GM21390 (cell line): ENCODE data around the gene TCP11L2.
A peak's percentile ranks its signal among the peaks of the same experiment; 100 is the strongest.
"Not testable (repeated sequence)": the region's sequence is repeated elsewhere in the genome, so short reads cannot be mapped to it uniquely, and the experiment has no call there.

Source experiments
- ATAC-seq: cut with Tn5 transposase; IDR thresholded peaks from one replicate; pipeline ENCODE4 v1.9.1; 2021; ENCODE audit not compliant: unreplicated experiment

TCP11L2 gene

GRCh38 chr12:106341086-106341877, 38.7 kb downstream of the TCP11L2 start:
- ATAC-seq = no peak

GRCh38 chr12:106342397-106343213, 40.1 kb downstream of the TCP11L2 start:
- ATAC-seq = no peak

- ATAC-seq = no peak
Measured at GRCh38 chr12:106343214-106343528, 40.6 kb downstream of the TCP11L2 start.

GRCh38 chr12:106344131-106344530, 41.6 kb downstream of the TCP11L2 start:
- ATAC-seq = no peak

- no peak for ATAC-seq
Measured at GRCh38 chr12:106345746-106346145, 43.2 kb downstream of the TCP11L2 start.

- no peak for ATAC-seq
Measured at GRCh38 chr12:106348411-106348810, 45.9 kb downstream of the TCP11L2 start.

- ATAC-seq = no peak
Measured at GRCh38 chr12:106353175-106353574, 50.6 kb downstream of the TCP11L2 start.

GRCh38 chr12:106357549-106358395, 55.2 kb downstream of the TCP11L2 start, which contains the start of gene POLR3B:
Gene POLR3B, plus strand, starts transcription at chr12:106357748. Its CDS starts 132 bp downstream, at chr12:106357880.
- peak; percentile 87 for ATAC-seq

- peak; percentile 14 for ATAC-seq
Measured at GRCh38 chr12:106358396-106359241, 56.1 kb downstream of the TCP11L2 start.

- ATAC-seq = no peak
Measured at GRCh38 chr12:106359646-106360399, 57.3 kb downstream of the TCP11L2 start.

- ATAC-seq = no peak
Measured at GRCh38 chr12:106360400-106360994, 58.0 kb downstream of the TCP11L2 start.

GRCh38 chr12:106362971-106363370, 60.4 kb downstream of the TCP11L2 start:
- no peak for ATAC-seq

- no peak for ATAC-seq
Measured at GRCh38 chr12:106364261-106364660, 61.7 kb downstream of the TCP11L2 start.

- no peak for ATAC-seq
Measured at GRCh38 chr12:106369624-106370346, 67.3 kb downstream of the TCP11L2 start.

GRCh38 chr12:106378788-106379187, 76.3 kb downstream of the TCP11L2 start:
- no peak for ATAC-seq

GRCh38 chr12:106380954-106381353, 78.4 kb downstream of the TCP11L2 start:
- no peak for ATAC-seq

GRCh38 chr12:106381866-106382265, 79.3 kb downstream of the TCP11L2 start:
- not testable (repeated sequence) for ATAC-seq

GRCh38 chr12:106386813-106387535, 84.4 kb downstream of the TCP11L2 start:
- ATAC-seq = no peak
